Activated naive CD8-positive, alpha-beta T cell treated with anti-CD3 and anti-CD28 coated beads, Interleukin-2, amount 10 ng/mL, durations not matched to agents 7 days and 5 days (primary cell): ENCODE measurements around the gene CYB561D2. TPM values are rescaled to one million over a fixed set of nuclear protein-coding genes. Genes with fewer than 3 reads are reported as not detected.

ENCODE experiments used
- ATAC-seq: fragments of 150-1000 bp; cut with Tn5 transposase; one replicate; pipeline ENCODE4 v1.10.0; 2021; ENCODE audit warnings: low read depth, moderate library complexity
- POLR2A ChIA-PET: fragments of 350-600 bp; sonication (Branson Sonifier 250); formaldehyde crosslinking; loops from one replicate; lab custom pipeline; 2021; ENCODE audit warnings: antibody characterized with exemption; lab: Charles Lee
- DNase-seq: peaks from one replicate; pipeline ENCODE4 v3.0.0; 2021
- H3K27ac Mint-ChIP-seq: one replicate; pipeline ENCODE4 v1.8.0; 2022; ENCODE audit warnings: mild to moderate bottlenecking, mixed read lengths
- H3K27me3 Mint-ChIP-seq: one replicate; pipeline ENCODE4 v1.8.0; 2022; ENCODE audit warnings: mild to moderate bottlenecking, moderate library complexity, mixed read lengths
- H3K36me3 Mint-ChIP-seq: one replicate; pipeline ENCODE4 v1.8.0; 2021; ENCODE audit warnings: mild to moderate bottlenecking, mixed read lengths
- H3K4me1 Mint-ChIP-seq: one replicate; pipeline ENCODE4 v1.8.0; 2021; ENCODE audit warnings: mixed read lengths
- H3K4me3 Mint-ChIP-seq: one replicate; pipeline ENCODE4 v1.8.0; 2022; ENCODE audit warnings: mild to moderate bottlenecking, moderate library complexity, mixed read lengths
- H3K9me3 Mint-ChIP-seq: one replicate; pipeline ENCODE4 v1.8.0; 2021; ENCODE audit warnings: mixed read lengths
- total RNA-seq, 2 experiments: library from RNA; stranded (reverse); gene quantifications; one replicate each; pipeline ENCODE4 v1.2.3, GENCODE V29; 2021

CYB561D2 gene
- total RNA-seq, 2 experiments from 2014 or later, result 35.0 to 38.9 TPM

- H3K9me3 Mint-ChIP-seq, result no peaks in the 10 kb centered on the region
- DNase-seq (no peak), ATAC-seq (no peak)
- peaks cover 41% of the 10 kb centered on the region for H3K36me3 Mint-ChIP-seq
- H3K4me1 Mint-ChIP-seq, result peaks cover 32% of the 10 kb centered on the region
- POLR2A ChIA-PET, result interaction anchor here (0.8 to 10.5 kb wide), 15 partner anchors 9 to 536 kb away, joined by 3 to 439 read pairs (median 30); partner anchors contain the start of genes C3orf18, CISH, CYB561D2 and HEMK1
- H3K27ac Mint-ChIP-seq, result peak overlapping the region; percentile 99
- peak overlapping the region; percentile 99 for H3K4me3 Mint-ChIP-seq
- no peaks in the 10 kb centered on the region for H3K27me3 Mint-ChIP-seq
These were observed 11.0 kb upstream of the CYB561D2 start for GRCh38 chr3:50339485-50340146.

- DNase-seq, result no peak
- no peaks in the 10 kb centered on the region for H3K27me3 Mint-ChIP-seq
- peaks cover 32% of the 10 kb centered on the region for H3K4me1 Mint-ChIP-seq
- peaks cover 43% of the 10 kb centered on the region for H3K36me3 Mint-ChIP-seq
- H3K9me3 Mint-ChIP-seq, result no peaks in the 10 kb centered on the region
- peak overlapping the region; percentile 99 for H3K4me3 Mint-ChIP-seq
- no peak for ATAC-seq
- POLR2A ChIA-PET, result interaction anchor here (0.8 to 10.5 kb wide), 17 partner anchors 11 to 1045 kb away, joined by 3 to 439 read pairs (median 5); partner anchors contain the start of genes C3orf18, CISH, CYB561D2 and HEMK1
- peak overlapping the region; percentile 99 for H3K27ac Mint-ChIP-seq
These were observed 10.6 kb upstream of the CYB561D2 start for GRCh38 chr3:50340147-50340447.

- Mint-ChIP-seq H3K27ac (peak within 1 kb of the TSS; percentile 99), H3K4me3 (peak within 1 kb of the TSS; percentile 99), H3K4me1 (peaks cover 30% of the 10 kb centered on the region), H3K9me3 (no peaks in the 10 kb centered on the region), H3K27me3 (no peaks in the 10 kb centered on the region), H3K36me3 (peaks cover 37% of the 10 kb centered on the region)
- ATAC-seq (peak; percentile 57), DNase-seq (peak; percentile 92)
- POLR2A ChIA-PET, result interaction anchor here (0.7 to 10.5 kb wide), 24 partner anchors 11 to 1045 kb away, joined by 3 to 439 read pairs (median 4); partner anchors contain the start of genes C3orf18, CISH, CYB561D2 and HEMK1
These were observed 10.0 kb upstream of the CYB561D2 start, which contains the start of gene RASSF1 for GRCh38 chr3:50340448-50341329. Gene RASSF1, minus strand, starts transcription at chr3:50340836. Its CDS starts 31 bp downstream, at chr3:50340805.

GRCh38 chr3:50341537-50341936 lies 9.1 kb upstream of the CYB561D2 start:
- DNase-seq (peak; percentile 69), ATAC-seq (no peak)
- H3K36me3 Mint-ChIP-seq, result peaks cover 29% of the 10 kb centered on the region
- H3K27me3 Mint-ChIP-seq, result no peaks in the 10 kb centered on the region
- POLR2A ChIA-PET, result interaction anchor here (0.8 to 10.5 kb wide), 15 partner anchors 11 to 268 kb away, joined by 3 to 439 read pairs (median 6); partner anchors contain the start of genes C3orf18, CISH, CYB561D2 and HEMK1
- H3K9me3 Mint-ChIP-seq, result no peaks in the 10 kb centered on the region
- peak overlapping the region; percentile 99 for H3K4me3 Mint-ChIP-seq
- H3K4me1 Mint-ChIP-seq, result peaks cover 29% of the 10 kb centered on the region
- H3K27ac Mint-ChIP-seq, result peak overlapping the region; percentile 99

- Mint-ChIP-seq H3K4me1 (peaks cover 29% of the 10 kb centered on the region), H3K27ac (peak overlapping the region; percentile 99)
These were observed 8.5 kb upstream of the CYB561D2 start for GRCh38 chr3:50341996-50342650.

GRCh38 chr3:50342813-50343633 lies 7.6 kb upstream of the CYB561D2 start:
- peak overlapping the region; percentile 99 for H3K27ac Mint-ChIP-seq

More at GRCh38 chr3:50341996-50342650, 8.5 kb upstream of the CYB561D2 start:
- peaks cover 27% of the 10 kb centered on the region for H3K36me3 Mint-ChIP-seq
- no peaks in the 10 kb centered on the region for H3K9me3 Mint-ChIP-seq
- peak overlapping the region; percentile 99 for H3K4me3 Mint-ChIP-seq
- ATAC-seq (no peak), DNase-seq (no peak)
- H3K27me3 Mint-ChIP-seq, result no peaks in the 10 kb centered on the region
- POLR2A ChIA-PET, result interaction anchor here (1.4 to 10.5 kb wide), 8 partner anchors 10 to 267 kb away, joined by 3 to 439 read pairs (median 46); partner anchors contain the start of genes C3orf18, CISH, CYB561D2 and HEMK1

GRCh38 chr3:50345008-50345407 lies 5.7 kb upstream of the CYB561D2 start:
- DNase-seq, result no peak
- H3K27me3 Mint-ChIP-seq, result no peaks in the 10 kb centered on the region
- H3K9me3 Mint-ChIP-seq, result no peaks in the 10 kb centered on the region
- H3K4me1 Mint-ChIP-seq, result peaks cover 41% of the 10 kb centered on the region
- peak overlapping the region; percentile 84 for H3K4me3 Mint-ChIP-seq
- H3K27ac Mint-ChIP-seq, result peak overlapping the region; percentile 65
- no peak for ATAC-seq
- peaks cover 12% of the 10 kb centered on the region for H3K36me3 Mint-ChIP-seq
- POLR2A ChIA-PET, result interaction anchor here (0.5 to 2.1 kb wide), 6 partner anchors 9 to 267 kb away, joined by 3 to 7 read pairs (median 4); partner anchors contain the start of genes CISH, HEMK1 and TUSC2

More at GRCh38 chr3:50342813-50343633, 7.6 kb upstream of the CYB561D2 start:
- Mint-ChIP-seq H3K9me3 (no peaks in the 10 kb centered on the region), H3K36me3 (peaks cover 24% of the 10 kb centered on the region), H3K27me3 (no peaks in the 10 kb centered on the region), H3K4me3 (no peak overlapping the region), H3K4me1 (peaks cover 35% of the 10 kb centered on the region)
- POLR2A ChIA-PET, result interaction anchor here (1.4 to 10.5 kb wide), 5 partner anchors 9 to 266 kb away, joined by 4 to 439 read pairs (median 82); partner anchors contain the start of genes C3orf18, CISH, CYB561D2 and HEMK1
- no peak for ATAC-seq
- DNase-seq, result no peak

- H3K27ac Mint-ChIP-seq, result peak within 1 kb of the TSS; percentile 79
- peaks cover 10% of the 10 kb centered on the region for H3K36me3 Mint-ChIP-seq
- H3K4me1 Mint-ChIP-seq, result peaks cover 47% of the 10 kb centered on the region
- ATAC-seq (peak; percentile 10), DNase-seq (peak; percentile 90)
- no peaks in the 10 kb centered on the region for H3K9me3 Mint-ChIP-seq
- POLR2A ChIA-PET, result interaction anchor here (0.5 to 1.4 kb wide), 5 partner anchors 9 to 266 kb away, joined by 3 to 5 read pairs (median 3); partner anchors contain the start of genes CISH, HEMK1 and TUSC2
- no peaks in the 10 kb centered on the region for H3K27me3 Mint-ChIP-seq
- H3K4me3 Mint-ChIP-seq, result peak within 1 kb of the TSS; percentile 84
These were observed 5.0 kb upstream of the CYB561D2 start, which contains the start of gene ZMYND10 for GRCh38 chr3:50345586-50346234. Gene ZMYND10, minus strand, starts transcription at chr3:50345732. Its CDS starts 153 bp downstream, at chr3:50345579.

GRCh38 chr3:50347187-50347813 lies 3.4 kb upstream of the CYB561D2 start:
- Mint-ChIP-seq H3K27me3 (no peaks in the 10 kb centered on the region), H3K9me3 (no peaks in the 10 kb centered on the region), H3K36me3 (peaks cover 10% of the 10 kb centered on the region), H3K27ac (peak overlapping the region; percentile 42), H3K4me1 (peaks cover 49% of the 10 kb centered on the region), H3K4me3 (peak overlapping the region; percentile 16)
- ATAC-seq (peak; percentile 5), DNase-seq (peak; percentile 77)
- POLR2A ChIA-PET, result interaction anchor here (0.5 to 5.6 kb wide), 5 partner anchors 10 to 1153 kb away, joined by 3 to 110 read pairs (median 5); partner anchors contain the start of genes CISH, DCAF1 and TUSC2

- no peak for ATAC-seq
- no peak for DNase-seq
- no peaks in the 10 kb centered on the region for H3K9me3 Mint-ChIP-seq
- H3K4me1 Mint-ChIP-seq, result peaks cover 48% of the 10 kb centered on the region
- POLR2A ChIA-PET, result interaction anchor here (0.6 to 7.0 kb wide), 19 partner anchors 9 to 261 kb away, joined by 3 to 110 read pairs (median 8); partner anchors contain the start of genes C3orf18, CISH, HEMK1 and HYAL3
- H3K4me3 Mint-ChIP-seq, result peak overlapping the region; percentile 90
- peaks cover 14% of the 10 kb centered on the region for H3K36me3 Mint-ChIP-seq
- H3K27me3 Mint-ChIP-seq, result no peaks in the 10 kb centered on the region
- H3K27ac Mint-ChIP-seq, result peak overlapping the region; percentile 93
These were observed 492 bp upstream of the CYB561D2 start for GRCh38 chr3:50350213-50350526.

GRCh38 chr3:50351323-50351697 lies 648 bp downstream of the CYB561D2 start:
- ATAC-seq (no peak), DNase-seq (no peak)
- peak overlapping the region; percentile 93 for H3K27ac Mint-ChIP-seq
- H3K36me3 Mint-ChIP-seq, result peaks cover 14% of the 10 kb centered on the region
- H3K27me3 Mint-ChIP-seq, result no peaks in the 10 kb centered on the region
- peaks cover 41% of the 10 kb centered on the region for H3K4me1 Mint-ChIP-seq
- no peaks in the 10 kb centered on the region for H3K9me3 Mint-ChIP-seq
- POLR2A ChIA-PET, result interaction anchor here (1.2 to 7.0 kb wide), 13 partner anchors 8 to 260 kb away, joined by 3 to 110 read pairs (median 12); partner anchors contain the start of genes C3orf18, CISH, HEMK1 and HYAL3
- peak overlapping the region; percentile 90 for H3K4me3 Mint-ChIP-seq
